Karpas-422 (cell line): ENCODE results near the gene MXRA7. TPM values are rescaled to one million over a fixed set of nuclear protein-coding genes. Genes with fewer than 3 reads are reported as not detected.

Experiments used
- DNase-seq: peaks from one replicate; pipeline ENCODE4 v3.0.0-alpha.2; 2015
- H2AFZ ChIP-seq: fragments of 200-600 bp; sonication (generic); 2 replicates; pipeline ENCODE4 v1.6.1; 2014; ENCODE audit warnings: antibody characterized with exemption, low read length, mixed read lengths
- H3K27ac ChIP-seq: fragments of 200-600 bp; sonication (generic); 2 replicates; pipeline ENCODE4 v1.5.1; 2014; ENCODE audit warnings: mild to moderate bottlenecking, low read length, moderate library complexity
- H3K27me3 ChIP-seq: fragments of 200-600 bp; sonication (generic); 2 replicates; pipeline ENCODE4 v1.6.1; 2014; ENCODE audit warnings: low read length, mixed read lengths
- H3K36me3 ChIP-seq: fragments of 200-600 bp; sonication (generic); 2 replicates; pipeline ENCODE4 v1.6.1; 2014; ENCODE audit warnings: low read length, mixed read lengths; ENCODE audit not compliant: insufficient read depth
- H3K4me1 ChIP-seq: fragments of 200-600 bp; sonication (generic); 2 replicates; pipeline ENCODE4 v1.6.1; 2014; ENCODE audit warnings: mild to moderate bottlenecking, low read length, mixed read lengths
- H3K4me2 ChIP-seq: fragments of 200-600 bp; sonication (generic); 2 replicates; pipeline ENCODE4 v1.6.1; 2014; ENCODE audit warnings: low read length, low read depth, mild to moderate bottlenecking; ENCODE audit not compliant: poor library complexity, severe bottlenecking
- H3K4me3 ChIP-seq: fragments of 200-600 bp; sonication (generic); 2 replicates; pipeline ENCODE4 v1.5.1; 2014; ENCODE audit warnings: mild to moderate bottlenecking, antibody characterized with exemption, low read length, mixed read lengths
- H3K79me2 ChIP-seq: fragments of 200-600 bp; sonication (generic); 2 replicates; pipeline ENCODE4 v1.6.1; 2014; ENCODE audit warnings: mild to moderate bottlenecking, low read length, mixed read lengths
- H3K9ac ChIP-seq: fragments of 200-600 bp; sonication (generic); 2 replicates; pipeline ENCODE4 v1.6.0; 2014; ENCODE audit warnings: low read length
- H3K9me2 ChIP-seq: fragments of 200-600 bp; sonication (generic), shearing (Covaris generic); replicated peaks from 2 replicates; pipeline ENCODE4 v1.6.0; 2014; ENCODE audit warnings: mild to moderate bottlenecking, low read length, moderate library complexity; ENCODE audit not compliant: insufficient read depth
- H3K9me3 ChIP-seq: fragments of 300-700, 200-600 bp; sonication (generic); 2 replicates; pipeline ENCODE4 v1.6.1; 2014; ENCODE audit warnings: low read length, mixed read lengths
- H4K20me1 ChIP-seq: fragments of 200-600 bp; sonication (generic); 2 replicates; pipeline ENCODE4 v1.6.1; 2014; ENCODE audit warnings: mild to moderate bottlenecking, antibody characterized with exemption, low read length, low read depth; ENCODE audit not compliant: insufficient read depth
- total RNA-seq: library from RNA; depleted of rRNA; stranded (reverse); fragments of >200 nt; shearing (Covaris generic); gene quantifications from 2 replicates; pipeline ENCODE4 v1.2.3, GENCODE V29; 2014; ENCODE audit warnings: low replicate concordance

Gene MXRA7
- total RNA-seq, 1 experiment from 2014 or later = 0.45 TPM

GRCh38 chr17:76675648-76676047 lies 35.1 kb downstream of the MXRA7 start:
- no peaks in the 10 kb centered on the region for H3K27me3 ChIP-seq

GRCh38 chr17:76674600-76674999 lies 36.2 kb downstream of the MXRA7 start:
- DNase-seq = no peak
- H3K79me2 ChIP-seq = no peaks in the 10 kb centered on the region
- H3K9me2 ChIP-seq = peaks cover 6% of the 10 kb centered on the region; the same call in 1 of the 2 replicates
- no peak overlapping the region for H3K4me3 ChIP-seq
- no peak overlapping the region for H3K27ac ChIP-seq
- H3K4me2 ChIP-seq = no peak overlapping the region
- H3K9ac ChIP-seq = no peak overlapping the region
- no peaks in the 10 kb centered on the region for H3K9me3 ChIP-seq
- no peaks in the 10 kb centered on the region for H3K36me3 ChIP-seq
- H2AFZ ChIP-seq = no peak overlapping the region
- peaks cover 13% of the 10 kb centered on the region for H3K4me1 ChIP-seq
- no peaks in the 10 kb centered on the region for H4K20me1 ChIP-seq
- H3K27me3 ChIP-seq = no peaks in the 10 kb centered on the region

More at GRCh38 chr17:76675648-76676047, 35.1 kb downstream of the MXRA7 start:
- Histone ChIP-seq H3K36me3 (no peaks in the 10 kb centered on the region), H4K20me1 (no peaks in the 10 kb centered on the region), H3K9ac (no peak overlapping the region), H3K4me2 (no peak overlapping the region), H3K27ac (no peak overlapping the region), H2AFZ (no peak overlapping the region), H3K4me1 (peaks cover 13% of the 10 kb centered on the region), H3K79me2 (no peaks in the 10 kb centered on the region), H3K9me3 (no peaks in the 10 kb centered on the region), H3K4me3 (no peak overlapping the region), H3K9me2 (peaks cover 6% of the 10 kb centered on the region; the same call in 1 of the 2 replicates)
- no peak for DNase-seq

DNA sequence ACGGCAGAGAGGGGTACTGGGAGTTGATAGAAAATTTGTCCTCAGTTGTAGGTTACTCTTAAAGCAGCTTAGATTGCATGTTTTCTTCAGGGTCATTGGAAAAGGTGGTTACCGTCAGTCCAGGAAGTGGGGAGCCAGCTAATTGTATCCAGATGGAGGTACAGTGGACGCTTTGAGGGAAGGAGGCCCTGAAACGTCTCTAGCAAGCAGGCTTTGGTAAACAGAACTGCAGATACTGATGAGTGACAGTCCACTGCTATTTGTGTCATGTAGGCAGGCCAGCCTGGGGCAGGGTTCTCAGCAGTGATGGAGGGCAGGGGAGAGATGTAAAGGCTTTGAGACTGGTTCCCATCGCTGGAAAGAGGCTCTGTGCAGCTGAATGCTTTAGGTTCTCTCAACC lies 37.0 kb downstream of the MXRA7 start:
- Histone ChIP-seq H3K9ac (no peak overlapping the region), H3K4me2 (no peak overlapping the region), H3K27me3 (no peaks in the 10 kb centered on the region), H3K79me2 (no peaks in the 10 kb centered on the region), H3K4me1 (peaks cover 13% of the 10 kb centered on the region), H2AFZ (no peak overlapping the region), H4K20me1 (no peaks in the 10 kb centered on the region), H3K9me3 (no peaks in the 10 kb centered on the region), H3K9me2 (peaks cover 6% of the 10 kb centered on the region; the same call in 1 of the 2 replicates), H3K36me3 (no peaks in the 10 kb centered on the region), H3K27ac (no peak overlapping the region), H3K4me3 (no peak overlapping the region)
- DNase-seq = no peak

GRCh38 chr17:76672892-76673291 lies 37.9 kb downstream of the MXRA7 start:
- Histone ChIP-seq H2AFZ (no peak overlapping the region), H3K79me2 (no peaks in the 10 kb centered on the region), H4K20me1 (no peaks in the 10 kb centered on the region), H3K27ac (no peak overlapping the region), H3K9me3 (no peaks in the 10 kb centered on the region), H3K4me1 (peaks cover 13% of the 10 kb centered on the region), H3K9me2 (peaks cover 6% of the 10 kb centered on the region; the same call in 1 of the 2 replicates), H3K36me3 (no peaks in the 10 kb centered on the region), H3K9ac (no peak overlapping the region), H3K27me3 (no peaks in the 10 kb centered on the region), H3K4me3 (no peak overlapping the region), H3K4me2 (peak overlapping the region; percentile 92)
- DNase-seq = no peak

DNA sequence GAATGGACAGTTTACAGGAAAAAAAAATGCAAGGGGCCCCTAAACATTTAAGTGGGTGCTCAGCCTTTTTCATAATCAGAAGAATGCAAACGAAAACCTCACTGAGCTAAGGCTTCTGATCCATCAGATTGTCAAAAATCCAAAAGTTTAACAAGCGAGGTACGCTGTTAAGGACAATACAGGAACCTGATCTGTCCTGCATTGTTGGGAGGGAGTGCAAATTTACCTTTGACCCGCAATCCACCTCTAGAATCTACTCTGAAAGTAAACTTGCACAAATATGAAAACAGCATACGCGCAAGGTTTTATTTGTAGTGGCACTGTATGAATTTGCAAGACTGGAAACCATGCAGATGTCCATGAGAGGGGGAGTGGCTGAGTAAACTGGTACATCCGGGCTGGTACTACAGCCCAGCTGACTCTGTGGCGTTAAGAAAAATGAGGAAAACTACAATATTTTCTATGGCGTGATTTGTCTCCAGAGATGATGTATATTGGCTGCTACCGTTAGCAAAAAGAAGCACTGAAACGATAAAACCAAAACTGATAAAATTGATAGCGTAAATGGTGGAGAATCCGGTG lies 38.4 kb downstream of the MXRA7 start:
- H2AFZ ChIP-seq = peak overlapping the region; percentile 98
- peaks cover 13% of the 10 kb centered on the region for H3K4me1 ChIP-seq
- peak overlapping the region; percentile 89 for H3K4me3 ChIP-seq
- no peaks in the 10 kb centered on the region for H3K27me3 ChIP-seq
- no peaks in the 10 kb centered on the region for H3K9me3 ChIP-seq
- no peaks in the 10 kb centered on the region for H3K36me3 ChIP-seq
- peak overlapping the region; percentile 76 for H3K27ac ChIP-seq
- H3K79me2 ChIP-seq = no peaks in the 10 kb centered on the region
- H4K20me1 ChIP-seq = no peaks in the 10 kb centered on the region
- peak overlapping the region; percentile 92 for H3K4me2 ChIP-seq
- H3K9ac ChIP-seq = peak overlapping the region; percentile 80
- H3K9me2 ChIP-seq = peaks cover 6% of the 10 kb centered on the region; the same call in 1 of the 2 replicates
- DNase-seq = no peak

DNA sequence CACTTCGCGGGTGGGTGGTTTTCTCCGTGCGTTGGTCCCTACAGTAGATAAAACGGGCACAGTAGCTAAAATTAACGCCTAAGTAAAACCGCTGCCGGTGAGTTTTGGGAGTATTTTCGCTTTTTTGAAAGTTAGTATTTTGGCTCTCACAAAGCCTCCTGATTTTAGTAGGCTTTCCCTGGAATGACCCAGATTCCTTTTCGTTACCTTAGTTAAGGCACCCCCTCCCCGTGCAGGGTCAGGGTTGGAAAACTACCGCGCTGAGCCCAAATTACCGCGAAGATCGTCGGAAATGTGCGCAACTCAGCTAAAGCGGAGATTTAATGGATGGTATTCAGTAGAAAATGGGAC lies 38.9 kb downstream of the MXRA7 start:
- H3K4me3 ChIP-seq = peak overlapping the region; percentile 89
- H3K9ac ChIP-seq = peak overlapping the region; percentile 80
- peak overlapping the region; percentile 98 for H2AFZ ChIP-seq
- no peaks in the 10 kb centered on the region for H3K9me3 ChIP-seq
- H3K4me1 ChIP-seq = peaks cover 13% of the 10 kb centered on the region
- H3K79me2 ChIP-seq = no peaks in the 10 kb centered on the region
- no peaks in the 10 kb centered on the region for H3K36me3 ChIP-seq
- H4K20me1 ChIP-seq = no peaks in the 10 kb centered on the region
- peaks cover 6% of the 10 kb centered on the region; the same call in 1 of the 2 replicates for H3K9me2 ChIP-seq
- peak overlapping the region; percentile 76 for H3K27ac ChIP-seq
- DNase-seq = no peak
- H3K27me3 ChIP-seq = no peaks in the 10 kb centered on the region
- peak overlapping the region; percentile 92 for H3K4me2 ChIP-seq

DNA sequence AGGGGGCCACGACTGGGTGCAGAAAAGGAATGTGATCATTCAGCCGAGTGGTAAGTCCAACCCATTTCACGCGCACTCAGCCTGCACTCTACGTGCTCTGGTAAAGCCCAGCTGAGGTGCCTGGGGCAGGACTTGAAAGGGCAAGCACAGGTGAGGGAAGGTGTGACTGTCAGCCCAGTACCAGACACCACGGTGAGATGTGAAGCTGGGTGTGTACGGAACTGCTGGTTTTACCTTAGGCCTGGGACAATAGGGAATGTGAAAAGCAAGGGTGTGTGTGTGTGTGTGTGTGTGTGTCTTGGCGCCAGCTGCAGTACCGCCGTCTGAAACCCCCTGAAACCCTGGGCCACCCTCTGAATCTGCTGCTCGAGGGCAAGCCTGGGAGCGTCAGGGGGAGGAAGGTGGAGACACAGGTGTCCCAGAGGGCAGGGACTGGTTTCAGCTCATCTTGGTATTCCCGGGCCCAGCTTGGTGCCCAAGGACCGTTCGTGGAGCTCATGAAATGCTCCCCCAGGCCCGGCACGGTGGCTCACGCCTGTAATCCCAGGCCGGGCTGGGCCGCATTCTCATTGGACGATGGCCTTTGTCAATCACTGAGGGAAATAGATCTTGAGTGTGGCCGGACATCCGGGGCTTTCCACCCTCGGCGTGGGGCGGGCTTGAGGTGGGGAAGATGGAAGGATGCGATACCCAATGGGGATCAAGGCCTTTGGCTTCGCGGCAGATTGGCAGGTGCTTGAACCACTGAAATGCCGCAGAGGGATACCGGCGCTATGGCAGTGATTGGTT lies 39.4 kb downstream of the MXRA7 start:
- Histone ChIP-seq H3K4me3 (peak overlapping the region; percentile 89; the same call in 1 of the 2 replicates), H3K9ac (peak overlapping the region; percentile 57)

GRCh38 chr17:76670718-76671122 lies 40.0 kb downstream of the MXRA7 start:
- no peak for DNase-seq
- Histone ChIP-seq H3K79me2 (no peaks in the 10 kb centered on the region), H3K27me3 (no peaks in the 10 kb centered on the region), H3K36me3 (no peaks in the 10 kb centered on the region), H2AFZ (peak overlapping the region; percentile 97; the same call in 1 of the 2 replicates), H3K9me3 (no peaks in the 10 kb centered on the region), H4K20me1 (no peaks in the 10 kb centered on the region), H3K4me2 (no peak overlapping the region), H3K27ac (no peak overlapping the region), H3K4me3 (0 out of 2 replicates have a peak overlapping the region, but pooled peaks have one; percentile 49), H3K4me1 (peaks cover 13% of the 10 kb centered on the region), H3K9me2 (peaks cover 6% of the 10 kb centered on the region; the same call in 1 of the 2 replicates), H3K9ac (no peak overlapping the region)

More for the DNA sequence above, 39.4 kb downstream of the MXRA7 start:
- H4K20me1 ChIP-seq = no peaks in the 10 kb centered on the region
- peak overlapping the region; percentile 98 for H2AFZ ChIP-seq
- peaks cover 6% of the 10 kb centered on the region; the same call in 1 of the 2 replicates for H3K9me2 ChIP-seq
- H3K27me3 ChIP-seq = no peaks in the 10 kb centered on the region
- no peaks in the 10 kb centered on the region for H3K9me3 ChIP-seq
- H3K27ac ChIP-seq = no peak overlapping the region
- peak overlapping the region; percentile 92 for H3K4me2 ChIP-seq
- H3K79me2 ChIP-seq = no peaks in the 10 kb centered on the region
- no peaks in the 10 kb centered on the region for H3K36me3 ChIP-seq
- DNase-seq = peak; percentile 100
- peaks cover 13% of the 10 kb centered on the region for H3K4me1 ChIP-seq
